ENCODE measurements around the gene TMEM54. TPM values are rescaled to one million over a fixed set of nuclear protein-coding genes. Genes with fewer than 3 reads are reported as not detected.

TMEM54 gene
- total and polyA plus RNA-seq, 2 experiments from 2014 or later: 11.2 to 11.7 TPM

DNA sequence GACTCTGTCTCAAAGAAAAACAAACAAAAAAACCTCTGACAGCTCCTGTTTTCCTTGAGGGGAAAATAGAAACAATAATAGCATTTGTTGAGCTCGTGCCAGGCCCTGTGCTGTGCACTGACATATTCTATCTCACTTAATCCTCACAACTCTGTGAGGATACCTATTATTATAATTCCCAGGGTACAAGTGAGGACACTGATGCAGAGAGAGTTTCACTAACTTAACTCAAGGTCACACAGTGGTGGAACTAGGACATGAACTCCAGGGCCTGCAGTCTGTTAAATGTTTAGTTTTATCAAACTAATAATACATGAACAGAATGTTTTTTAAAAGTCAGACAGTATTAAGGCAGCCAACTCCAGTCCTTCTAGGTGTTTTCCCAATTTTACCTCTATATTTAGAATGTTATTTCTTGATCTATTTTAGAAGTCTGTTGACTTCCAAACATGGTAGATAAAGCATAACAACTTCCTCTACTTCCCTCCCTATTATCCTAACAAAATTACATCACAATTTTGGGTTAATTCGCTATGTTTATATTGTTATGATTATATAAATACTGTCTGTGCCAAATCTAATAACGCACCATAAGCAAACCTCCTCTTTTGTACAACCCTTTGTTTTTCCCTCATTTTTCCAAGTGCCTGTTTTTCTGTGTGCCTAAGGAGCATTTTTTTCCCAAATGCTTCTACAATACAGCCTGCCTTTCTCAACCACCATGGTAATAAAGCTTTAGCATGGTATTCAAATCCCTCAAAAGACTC, 35.4 kb downstream of the TMEM54 start:
- Histone ChIP-seq H3K36me3 (ENCODE audit: insufficient read depth) (no peaks in the 10 kb centered on the region), H2AFZ (no peak overlapping the region), H3K4me3 (no peak overlapping the region), H3F3A (replicated peaks; ENCODE audit: low read depth) (no peaks in the 10 kb centered on the region), H4K20me1 (replicated peaks; ENCODE audit: insufficient read depth) (no peaks in the 10 kb centered on the region), H3K9me2 (ENCODE audit: insufficient read depth) (no peaks in the 10 kb centered on the region), H3K27ac (ENCODE audit: low read depth) (no peak overlapping the region), H3K79me2 (replicated peaks; ENCODE audit: insufficient read depth) (no peaks in the 10 kb centered on the region), H3K4me2 (no peak overlapping the region), H3K4me1 (ENCODE audit: insufficient read depth) (peaks cover 7% of the 10 kb centered on the region; the same call in 1 of the 2 replicates), H3K27me3 (ENCODE audit: insufficient read depth) (peaks cover 24% of the 10 kb centered on the region)
- H3K4me3 Mint-ChIP-seq: no peak overlapping the region
- H3K27ac Mint-ChIP-seq: no peak overlapping the region
- H3K9me3 Mint-ChIP-seq: no peaks in the 10 kb centered on the region; the same call in 2 of the 3 replicates
- H3K4me1 Mint-ChIP-seq: peaks cover 9% of the 10 kb centered on the region
- TF ChIP-seq EZH2 (IDR thresholded peaks at IDR 0.05; ENCODE audit: low read depth, unreplicated experiment): no peak
- no peak for TF ChIP-seq EZH2phosphoT487 (IDR thresholded peaks at IDR 0.05; ENCODE audit: unreplicated experiment)
- no peak for TF ChIP-seq STAT1 (IDR thresholded peaks at IDR 0.05; ENCODE audit: unreplicated experiment)
- no peak for TF ChIP-seq ZNF114 (CRISPR knock-in tag; IDR thresholded peaks at IDR 0.05)
- TF ChIP-seq ZNF331 (CRISPR knock-in tag; IDR thresholded peaks at IDR 0.05; ENCODE audit: low read depth): no peak
- TF ChIP-seq, protein P1, sequence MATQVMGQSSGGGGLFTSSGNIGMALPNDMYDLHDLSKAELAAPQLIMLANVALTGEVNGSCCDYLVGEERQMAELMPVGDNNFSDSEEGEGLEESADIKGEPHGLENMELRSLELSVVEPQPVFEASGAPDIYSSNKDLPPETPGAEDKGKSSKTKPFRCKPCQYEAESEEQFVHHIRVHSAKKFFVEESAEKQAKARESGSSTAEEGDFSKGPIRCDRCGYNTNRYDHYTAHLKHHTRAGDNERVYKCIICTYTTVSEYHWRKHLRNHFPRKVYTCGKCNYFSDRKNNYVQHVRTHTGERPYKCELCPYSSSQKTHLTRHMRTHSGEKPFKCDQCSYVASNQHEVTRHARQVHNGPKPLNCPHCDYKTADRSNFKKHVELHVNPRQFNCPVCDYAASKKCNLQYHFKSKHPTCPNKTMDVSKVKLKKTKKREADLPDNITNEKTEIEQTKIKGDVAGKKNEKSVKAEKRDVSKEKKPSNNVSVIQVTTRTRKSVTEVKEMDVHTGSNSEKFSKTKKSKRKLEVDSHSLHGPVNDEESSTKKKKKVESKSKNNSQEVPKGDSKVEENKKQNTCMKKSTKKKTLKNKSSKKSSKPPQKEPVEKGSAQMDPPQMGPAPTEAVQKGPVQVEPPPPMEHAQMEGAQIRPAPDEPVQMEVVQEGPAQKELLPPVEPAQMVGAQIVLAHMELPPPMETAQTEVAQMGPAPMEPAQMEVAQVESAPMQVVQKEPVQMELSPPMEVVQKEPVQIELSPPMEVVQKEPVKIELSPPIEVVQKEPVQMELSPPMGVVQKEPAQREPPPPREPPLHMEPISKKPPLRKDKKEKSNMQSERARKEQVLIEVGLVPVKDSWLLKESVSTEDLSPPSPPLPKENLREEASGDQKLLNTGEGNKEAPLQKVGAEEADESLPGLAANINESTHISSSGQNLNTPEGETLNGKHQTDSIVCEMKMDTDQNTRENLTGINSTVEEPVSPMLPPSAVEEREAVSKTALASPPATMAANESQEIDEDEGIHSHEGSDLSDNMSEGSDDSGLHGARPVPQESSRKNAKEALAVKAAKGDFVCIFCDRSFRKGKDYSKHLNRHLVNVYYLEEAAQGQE (IDR thresholded peaks at IDR 0.05; ENCODE audit: unreplicated experiment): no peak
- TF ChIP-seq, protein P2, sequence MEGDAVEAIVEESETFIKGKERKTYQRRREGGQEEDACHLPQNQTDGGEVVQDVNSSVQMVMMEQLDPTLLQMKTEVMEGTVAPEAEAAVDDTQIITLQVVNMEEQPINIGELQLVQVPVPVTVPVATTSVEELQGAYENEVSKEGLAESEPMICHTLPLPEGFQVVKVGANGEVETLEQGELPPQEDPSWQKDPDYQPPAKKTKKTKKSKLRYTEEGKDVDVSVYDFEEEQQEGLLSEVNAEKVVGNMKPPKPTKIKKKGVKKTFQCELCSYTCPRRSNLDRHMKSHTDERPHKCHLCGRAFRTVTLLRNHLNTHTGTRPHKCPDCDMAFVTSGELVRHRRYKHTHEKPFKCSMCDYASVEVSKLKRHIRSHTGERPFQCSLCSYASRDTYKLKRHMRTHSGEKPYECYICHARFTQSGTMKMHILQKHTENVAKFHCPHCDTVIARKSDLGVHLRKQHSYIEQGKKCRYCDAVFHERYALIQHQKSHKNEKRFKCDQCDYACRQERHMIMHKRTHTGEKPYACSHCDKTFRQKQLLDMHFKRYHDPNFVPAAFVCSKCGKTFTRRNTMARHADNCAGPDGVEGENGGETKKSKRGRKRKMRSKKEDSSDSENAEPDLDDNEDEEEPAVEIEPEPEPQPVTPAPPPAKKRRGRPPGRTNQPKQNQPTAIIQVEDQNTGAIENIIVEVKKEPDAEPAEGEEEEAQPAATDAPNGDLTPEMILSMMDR (conservative IDR thresholded peaks at IDR 0.05; ENCODE audit: low read depth in 2 of 2): no peak
- TF ChIP-seq, protein P3, sequence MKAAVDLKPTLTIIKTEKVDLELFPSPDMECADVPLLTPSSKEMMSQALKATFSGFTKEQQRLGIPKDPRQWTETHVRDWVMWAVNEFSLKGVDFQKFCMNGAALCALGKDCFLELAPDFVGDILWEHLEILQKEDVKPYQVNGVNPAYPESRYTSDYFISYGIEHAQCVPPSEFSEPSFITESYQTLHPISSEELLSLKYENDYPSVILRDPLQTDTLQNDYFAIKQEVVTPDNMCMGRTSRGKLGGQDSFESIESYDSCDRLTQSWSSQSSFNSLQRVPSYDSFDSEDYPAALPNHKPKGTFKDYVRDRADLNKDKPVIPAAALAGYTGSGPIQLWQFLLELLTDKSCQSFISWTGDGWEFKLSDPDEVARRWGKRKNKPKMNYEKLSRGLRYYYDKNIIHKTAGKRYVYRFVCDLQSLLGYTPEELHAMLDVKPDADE (IDR thresholded peaks at IDR 0.05): no peak
- TF ChIP-seq NANOG (IDR thresholded peaks at IDR 0.05; ENCODE audit: borderline replicate concordance): no peak
- no peak for TF ChIP-seq JUNB (IDR thresholded peaks at IDR 0.05; ENCODE audit: unreplicated experiment)
- no peak for TF ChIP-seq POLR2AphosphoS5 (IDR thresholded peaks at IDR 0.05; ENCODE audit: low read depth)
- no peak for TF ChIP-seq CREB1 (CRISPR knock-in tag; IDR thresholded peaks at IDR 0.05; ENCODE audit: low read depth)
- H3K36me3 Mint-ChIP-seq (ENCODE audit: low read depth): peaks cover 5% of the 10 kb centered on the region; the same call in 2 of the 3 replicates
- ATAC-seq: no peak
- peaks cover 15% of the 10 kb centered on the region for H3K27me3 Mint-ChIP-seq (ENCODE audit: insufficient read depth, low read depth, poor library complexity)
- no peak for DNase-seq (ENCODE audit: low spot score)
